Epithelial cell of esophagus (primary cell): Measurements from ENCODE around the gene POLR1A.

Experiments
- DNase-seq: peaks from one replicate; pipeline ENCODE4 v3.0.0; 2010; ENCODE audit warnings: low read depth
- H3K4me3 ChIP-seq: 2 replicates; pipeline ENCODE4 v1.5.1; 2011; ENCODE audit warnings: mild to moderate bottlenecking, low read length, control low read depth
- CTCF ChIP-seq: IDR thresholded peaks from 2 replicates; pipeline ENCODE4 v1.5.1; 2011; ENCODE audit warnings: low read depth, mild to moderate bottlenecking, low read length, control low read depth, inconsistent platforms; ENCODE audit not compliant: insufficient read depth; ENCODE audit errors: missing control alignments

The POLR1A gene

DNA sequence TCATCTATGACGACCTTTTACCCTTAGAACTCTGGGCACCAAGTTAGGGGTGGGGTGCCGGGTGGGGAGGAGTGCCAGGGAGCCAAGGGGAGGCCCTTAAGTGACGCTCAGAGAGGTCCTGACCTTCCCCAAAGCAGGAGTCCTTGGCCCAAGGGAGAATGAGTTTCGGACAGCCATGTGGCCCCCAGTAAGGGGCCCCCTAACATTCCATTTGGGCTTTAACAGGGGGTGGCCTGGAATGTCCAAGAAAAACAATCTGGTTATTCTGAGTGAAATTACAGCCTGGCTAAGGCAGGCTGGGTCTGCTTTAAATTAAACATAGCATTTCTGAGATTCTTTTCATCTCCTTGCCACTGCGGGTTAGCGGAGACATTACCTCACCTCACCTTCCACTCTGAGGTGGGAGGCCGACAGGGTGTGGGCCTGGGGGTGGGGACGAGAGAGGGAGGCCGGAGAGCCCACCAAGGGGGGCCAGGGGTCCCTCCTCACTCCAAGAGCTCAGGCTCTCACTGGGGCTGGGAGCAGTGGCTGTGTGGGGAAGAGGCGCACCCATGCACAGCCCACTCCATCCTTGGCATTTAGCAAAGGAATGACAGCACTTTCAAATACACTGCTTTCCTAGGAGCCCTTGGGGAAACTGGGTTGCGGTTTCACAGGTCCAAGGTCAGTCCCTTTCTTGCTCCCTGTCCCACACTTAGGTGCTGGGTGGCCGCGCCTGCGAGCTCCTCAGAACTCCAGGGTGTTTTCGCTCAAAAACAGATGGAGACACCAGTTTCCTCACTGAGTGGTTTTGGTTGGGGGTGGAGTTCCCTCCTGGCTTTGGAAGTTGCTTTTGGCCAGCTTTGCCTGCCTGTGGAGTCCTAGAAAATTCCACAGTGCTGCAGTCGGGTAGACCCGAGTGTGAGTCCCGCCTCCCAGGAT is 107.4 kb downstream of the POLR1A start:
- TF ChIP-seq CTCF = no peak
- no peak overlapping the region for H3K4me3 ChIP-seq

GRCh38 chr2:85997017-85997970 is 108.4 kb downstream of the POLR1A start:
- no peak for TF ChIP-seq CTCF
- no peak overlapping the region for H3K4me3 ChIP-seq
- DNase-seq = no peak

More for the DNA sequence above, 107.4 kb downstream of the POLR1A start:
- no peak for DNase-seq

- no peak overlapping the region for H3K4me3 ChIP-seq
- TF ChIP-seq CTCF = no peak
- no peak for DNase-seq
Measured at GRCh38 chr2:85996591-85996990, 109.1 kb downstream of the POLR1A start.

DNA sequence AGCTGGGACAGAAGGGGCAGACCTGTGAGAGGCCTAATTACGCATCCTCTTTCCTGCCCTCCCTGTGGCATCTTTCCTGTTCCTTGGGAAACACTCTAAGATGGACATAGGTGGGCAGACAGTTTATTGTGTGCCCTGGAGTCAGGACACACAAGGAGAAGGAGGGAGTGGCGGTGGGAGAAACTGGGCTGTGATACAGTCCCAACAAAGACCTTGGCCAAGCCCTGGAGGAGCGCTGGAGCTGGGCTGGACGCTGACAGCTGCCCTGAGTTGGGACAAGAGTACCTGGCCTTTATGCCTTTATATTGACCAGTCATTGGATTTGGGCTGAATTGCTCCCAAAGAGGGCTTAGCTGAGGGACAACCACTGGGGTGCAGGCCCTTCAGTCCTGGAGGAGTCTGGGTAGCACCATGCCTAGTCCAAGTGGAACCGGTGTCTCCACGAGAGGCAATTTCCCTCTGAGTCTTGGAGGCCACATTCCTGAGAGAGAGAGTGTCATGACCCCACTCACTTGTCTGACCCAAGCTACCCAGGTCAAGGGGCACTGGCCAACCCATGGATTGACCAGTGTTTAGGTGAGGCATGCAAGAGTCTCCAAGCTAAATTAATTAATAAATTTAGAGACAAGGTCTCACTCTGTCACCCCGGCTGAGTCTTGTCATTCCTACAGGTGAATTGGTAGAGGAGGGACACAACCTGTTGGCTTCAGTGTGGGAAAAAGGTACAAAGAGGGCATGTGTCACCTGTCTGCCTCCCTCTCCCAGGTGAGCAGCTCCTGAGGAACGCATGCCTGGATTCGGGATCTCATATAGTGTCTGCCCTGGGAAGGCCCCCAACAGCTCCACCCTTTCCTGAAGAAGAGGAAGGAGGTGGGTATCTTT is 109.8 kb downstream of the POLR1A start:
- H3K4me3 ChIP-seq = no peak overlapping the region
- DNase-seq = no peak
- no peak for TF ChIP-seq CTCF

- H3K4me3 ChIP-seq = no peak overlapping the region
- DNase-seq = no peak
- TF ChIP-seq CTCF = no peak
Measured at GRCh38 chr2:85994897-85995647, 110.6 kb downstream of the POLR1A start.

GRCh38 chr2:85994421-85994777 is 111.3 kb downstream of the POLR1A start:
- no peak overlapping the region for H3K4me3 ChIP-seq
- DNase-seq = no peak
- no peak for TF ChIP-seq CTCF
